KMS-11 (cell line): ENCODE measurements around the gene ITM2C.
A peak's percentile ranks its signal among the peaks of the same experiment; 100 is the strongest.

Experiments used
- H2AFZ ChIP-seq: fragments of 200-600 bp; sonication (generic); 2 replicates; pipeline ENCODE4 v1.6.1; 2016; ENCODE audit warnings: antibody characterized with exemption, mixed run types, low read depth
- H3K27ac ChIP-seq: fragments of 200-600 bp; sonication (generic); 2 replicates; pipeline ENCODE4 v1.6.1; 2016; ENCODE audit warnings: mild to moderate bottlenecking, mixed run types
- H3K27me3 ChIP-seq: fragments of 200-600 bp; sonication (generic); 2 replicates; pipeline ENCODE4 v1.6.1; 2017; ENCODE audit warnings: mild to moderate bottlenecking, low read depth, mixed run types, moderate library complexity; ENCODE audit not compliant: insufficient read depth
- H3K36me3 ChIP-seq: fragments of 200-600 bp; sonication (generic); 2 replicates; pipeline ENCODE4 v1.6.1; 2017; ENCODE audit warnings: mild to moderate bottlenecking, mixed run types; ENCODE audit not compliant: insufficient read depth
- H3K4me1 ChIP-seq: fragments of 200-600 bp; sonication (generic); 2 replicates; pipeline ENCODE4 v1.6.1; 2016; ENCODE audit warnings: mild to moderate bottlenecking, low read depth, mixed run types; ENCODE audit not compliant: poor library complexity, severe bottlenecking
- H3K4me2 ChIP-seq: fragments of 200-600 bp; sonication (generic); 2 replicates; pipeline ENCODE4 v1.7.0; 2016; ENCODE audit warnings: mild to moderate bottlenecking, mixed run types
- H3K4me3 ChIP-seq: fragments of 200-600 bp; sonication (generic); IDR thresholded peaks from 2 replicates; pipeline ENCODE4 v1.6.1; 2017; ENCODE audit warnings: low read depth, low read length, mixed read lengths; ENCODE audit not compliant: insufficient read depth
- H3K79me2 ChIP-seq: fragments of 200-600 bp; sonication (generic); 2 replicates; pipeline ENCODE4 v1.6.1; 2016; ENCODE audit warnings: low read depth, mixed run types; ENCODE audit not compliant: insufficient read depth
- H3K9ac ChIP-seq: fragments of 200-600 bp; sonication (generic); 2 replicates; pipeline ENCODE4 v1.6.1; 2016; ENCODE audit warnings: mild to moderate bottlenecking, mixed run types
- H4K20me1 ChIP-seq: fragments of 200-600 bp; sonication (generic); 2 replicates; pipeline ENCODE4 v1.6.1; 2016; ENCODE audit warnings: mild to moderate bottlenecking, mixed run types; ENCODE audit not compliant: insufficient read depth
- CTCF ChIP-seq: fragments of 200-600 bp; sonication (generic); conservative IDR thresholded peaks from 2 replicates; pipeline ENCODE4 v1.6.1; 2017; ENCODE audit warnings: low read depth, mild to moderate bottlenecking, antibody characterized with exemption, low read length, moderate library complexity, mixed read lengths

The ITM2C gene

GRCh38 chr2:230900336-230900995 lies 35.7 kb downstream of the ITM2C start:
- H3K79me2 ChIP-seq: no peaks in the 10 kb centered on the region
- no peaks in the 10 kb centered on the region for H3K27me3 ChIP-seq
- H3K4me1 ChIP-seq: peaks cover 80% of the 10 kb centered on the region
- H3K4me3 ChIP-seq: no peak overlapping the region
- no peak overlapping the region for H3K4me2 ChIP-seq
- no peaks in the 10 kb centered on the region for H4K20me1 ChIP-seq
- H3K9ac ChIP-seq: no peak overlapping the region
- H2AFZ ChIP-seq: no peak overlapping the region
- H3K36me3 ChIP-seq: no peaks in the 10 kb centered on the region
- TF ChIP-seq CTCF: no peak
- no peak overlapping the region for H3K27ac ChIP-seq

- Histone ChIP-seq H3K27ac (no peak overlapping the region), H2AFZ (no peak overlapping the region)
Observed at GRCh38 chr2:230901006-230901405, 36.3 kb downstream of the ITM2C start.

GRCh38 chr2:230902180-230902899 lies 37.6 kb downstream of the ITM2C start:
- Histone ChIP-seq H4K20me1 (no peaks in the 10 kb centered on the region), H3K4me2 (no peak overlapping the region; the same call in 1 of the 2 replicates), H3K27ac (no peak overlapping the region; the same call in 1 of the 2 replicates), H3K27me3 (no peaks in the 10 kb centered on the region), H3K4me1 (peaks cover 61% of the 10 kb centered on the region), H3K9ac (no peak overlapping the region), H2AFZ (peak overlapping the region; percentile 31; the same call in 1 of the 2 replicates), H3K36me3 (no peaks in the 10 kb centered on the region), H3K79me2 (no peaks in the 10 kb centered on the region), H3K4me3 (no peak overlapping the region)
- TF ChIP-seq CTCF: peak; percentile 93

More at GRCh38 chr2:230901006-230901405, 36.3 kb downstream of the ITM2C start:
- Histone ChIP-seq H3K4me1 (peaks cover 74% of the 10 kb centered on the region), H3K79me2 (no peaks in the 10 kb centered on the region), H3K27me3 (no peaks in the 10 kb centered on the region), H3K9ac (no peak overlapping the region), H4K20me1 (no peaks in the 10 kb centered on the region), H3K4me3 (no peak overlapping the region), H3K36me3 (no peaks in the 10 kb centered on the region), H3K4me2 (no peak overlapping the region)
- TF ChIP-seq CTCF: no peak

GRCh38 chr2:230903231-230904150 lies 38.7 kb downstream of the ITM2C start:
- Histone ChIP-seq H3K4me1 (peaks cover 49% of the 10 kb centered on the region), H3K9ac (no peak overlapping the region; the same call in 1 of the 2 replicates), H3K36me3 (no peaks in the 10 kb centered on the region), H3K4me2 (peak overlapping the region; percentile 6), H3K4me3 (no peak overlapping the region), H2AFZ (no peak overlapping the region), H3K27ac (no peak overlapping the region), H4K20me1 (no peaks in the 10 kb centered on the region), H3K27me3 (no peaks in the 10 kb centered on the region), H3K79me2 (no peaks in the 10 kb centered on the region)
- no peak for TF ChIP-seq CTCF
